ENCODE results near the gene BRINP1.

DNA sequence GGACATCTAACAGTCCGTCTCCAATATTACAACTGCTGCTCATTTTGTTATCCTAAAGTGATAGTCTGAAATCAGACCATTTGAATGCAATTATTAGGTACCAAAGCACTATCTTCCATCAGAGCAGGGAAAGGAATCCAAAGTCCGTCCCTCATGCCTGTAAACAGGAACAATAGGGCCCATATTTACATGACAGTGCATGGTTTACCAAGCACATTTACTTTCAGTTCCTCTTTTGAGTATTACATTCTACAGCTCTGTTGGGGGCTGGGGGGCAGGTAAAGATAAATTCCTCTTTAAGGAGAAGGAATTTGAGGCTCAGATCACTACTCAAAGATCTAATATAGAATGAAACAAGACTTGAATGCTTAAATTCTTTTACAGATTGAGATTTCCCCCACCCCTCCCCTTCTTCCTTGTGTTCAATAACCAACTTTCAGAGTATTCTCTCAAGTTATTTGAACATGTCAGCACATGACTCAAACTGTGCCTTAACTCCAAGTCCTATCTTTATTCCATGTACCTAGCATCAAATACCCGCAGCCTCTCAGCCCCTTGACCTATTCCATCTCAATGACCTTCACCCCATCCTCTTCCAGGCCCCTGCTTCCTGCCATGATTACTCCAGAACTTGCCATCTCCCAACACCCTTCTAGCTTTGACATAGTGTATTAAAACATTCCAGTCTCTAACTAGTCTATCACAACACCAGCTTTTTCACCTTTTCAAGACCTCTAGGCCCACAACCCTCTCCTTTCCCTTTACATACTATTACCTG lies 71.0 kb downstream of the BRINP1 start:
- TF ChIP-seq GATA2 (IDR thresholded peaks at IDR 0.05; ENCODE audit: low read depth, low read length) (no peak), GATA3 (IDR thresholded peaks at IDR 0.05; ENCODE audit: low read depth, low read length) (no peak)
